Measurements from ENCODE around the gene DCAF15. TPM values are rescaled to one million over a fixed set of nuclear protein-coding genes. Genes with fewer than 3 reads are reported as not detected.
A peak's percentile ranks its signal among the peaks of the same experiment; 100 is the strongest.

DCAF15 gene
- total and polyA plus RNA-seq, 2 donors (not counting 3 experiments of a cell fraction or from before 2014, with no cell fraction given): 41.9 to 42.4 TPM

- BruUV-seq (replicated peaks): no TSS peak
- POLR2A ChIA-PET: interaction anchor here (0.7 kb wide), 3 partner anchors 51 to 1223 kb away, joined by 3 to 5 read pairs (median 4); partner anchors contain the start of genes DCAF15 and JUNB
- H3K4me3 ChIP-seq (replicated peaks in 1 of 3; ENCODE audit: insufficient read depth in 1 of 3, low read depth in 1 of 3, low read length in 3 of 3): no peak overlapping the region
- no peak overlapping the region for H3K27ac ChIP-seq (ENCODE audit: insufficient read depth, low read depth, low read length)
- H3K4me1 ChIP-seq (ENCODE audit: control insufficient read depth, extremely low read depth, insufficient read depth, low read length): peaks cover 20% of the 10 kb centered on the region
- no peaks in the 10 kb centered on the region for H4K20me1 ChIP-seq (replicated peaks; ENCODE audit: control insufficient read depth, extremely low read depth, insufficient read depth, low read length)
- no peak overlapping the region for H2AFZ ChIP-seq (ENCODE audit: low read depth, low read length)
- no peak overlapping the region for H3K4me2 ChIP-seq (ENCODE audit: insufficient read depth, low read length)
- no peaks in the 10 kb centered on the region for H3K9me3 ChIP-seq (replicated peaks; ENCODE audit: control insufficient read depth, insufficient read depth, low read length)
- intact Hi-C loops (cut with micrococcal nuclease): loop anchor here (2.0 kb wide), 1 partner anchor 77 kb away; no protein-coding TSS in a partner anchor
- DNase-seq (ENCODE audit: low read depth, low spot score): peak; percentile 28
- peaks cover 8% of the 10 kb centered on the region for H3K79me2 ChIP-seq (ENCODE audit: control insufficient read depth, insufficient read depth, low read length)
- no peaks in the 10 kb centered on the region for H3K36me3 ChIP-seq (ENCODE audit: control insufficient read depth in 2 of 2, extremely low read depth in 1 of 2, insufficient read depth in 2 of 2, low read length in 2 of 2)
- H3K9me1 ChIP-seq (replicated peaks; ENCODE audit: control insufficient read depth, extremely low read depth, insufficient read depth, low read length): no peaks in the 10 kb centered on the region
- no peak for FAIRE-seq
- CTCF ChIA-PET: interaction anchor here (0.9 to 2.5 kb wide), 8 partner anchors 14 to 56 kb away, joined by 3 to 9 read pairs (median 4); partner anchors contain the start of genes DCAF15 and IL27RA
- TF ChIP-seq GATA2 (IDR thresholded peaks at IDR 0.05; ENCODE audit: insufficient read depth, insufficient read length, low read depth, low read length) (no peak), JUN (IDR thresholded peaks at IDR 0.05; ENCODE audit: borderline replicate concordance, insufficient read depth, insufficient read length, low read depth) (no peak), POLR2A (IDR thresholded peaks at IDR 0.05; ENCODE audit: low read depth, low read length) (no peak), MYC (IDR thresholded peaks at IDR 0.05; ENCODE audit: low read depth, low read length) (no peak), EZH2 (IDR thresholded peaks at IDR 0.05; ENCODE audit: borderline replicate concordance, low read depth, low read length, severe bottlenecking) (no peak)
- TF ChIP-seq, protein P1, sequence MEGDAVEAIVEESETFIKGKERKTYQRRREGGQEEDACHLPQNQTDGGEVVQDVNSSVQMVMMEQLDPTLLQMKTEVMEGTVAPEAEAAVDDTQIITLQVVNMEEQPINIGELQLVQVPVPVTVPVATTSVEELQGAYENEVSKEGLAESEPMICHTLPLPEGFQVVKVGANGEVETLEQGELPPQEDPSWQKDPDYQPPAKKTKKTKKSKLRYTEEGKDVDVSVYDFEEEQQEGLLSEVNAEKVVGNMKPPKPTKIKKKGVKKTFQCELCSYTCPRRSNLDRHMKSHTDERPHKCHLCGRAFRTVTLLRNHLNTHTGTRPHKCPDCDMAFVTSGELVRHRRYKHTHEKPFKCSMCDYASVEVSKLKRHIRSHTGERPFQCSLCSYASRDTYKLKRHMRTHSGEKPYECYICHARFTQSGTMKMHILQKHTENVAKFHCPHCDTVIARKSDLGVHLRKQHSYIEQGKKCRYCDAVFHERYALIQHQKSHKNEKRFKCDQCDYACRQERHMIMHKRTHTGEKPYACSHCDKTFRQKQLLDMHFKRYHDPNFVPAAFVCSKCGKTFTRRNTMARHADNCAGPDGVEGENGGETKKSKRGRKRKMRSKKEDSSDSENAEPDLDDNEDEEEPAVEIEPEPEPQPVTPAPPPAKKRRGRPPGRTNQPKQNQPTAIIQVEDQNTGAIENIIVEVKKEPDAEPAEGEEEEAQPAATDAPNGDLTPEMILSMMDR (IDR thresholded peaks at IDR 0.05; ENCODE audit: extremely low read depth in 1 of 2, insufficient read depth in 1 of 2, low read depth in 1 of 2, low read length in 2 of 2): no peak
- H3K27me3 ChIP-seq (ENCODE audit: control insufficient read depth in 2 of 2, insufficient read depth in 2 of 2, low read length in 2 of 2): no peaks in the 10 kb centered on the region
- peak overlapping the region; percentile 26 for H3K9ac ChIP-seq (replicated peaks; ENCODE audit: extremely low read depth, insufficient read depth, low read length)
- dilution Hi-C loops (cut with MboI; ENCODE audit: extremely low pct_ligation_motif_present, low sequenced_read_pairs): no loop called here
These were observed 51.1 kb downstream of the DCAF15 start for GRCh38 chr19:14003251-14004055.
